NCI-H2171 treated with DMSO at 0.1 percent for 48 hours (cell line): Measurements from ENCODE around the gene SERP2.

ENCODE experiments used
- DNase-seq: peaks from one replicate; lab custom pipeline; 2025; lab: John Stamatoyannopoulos, UW

The SERP2 gene

DNA sequence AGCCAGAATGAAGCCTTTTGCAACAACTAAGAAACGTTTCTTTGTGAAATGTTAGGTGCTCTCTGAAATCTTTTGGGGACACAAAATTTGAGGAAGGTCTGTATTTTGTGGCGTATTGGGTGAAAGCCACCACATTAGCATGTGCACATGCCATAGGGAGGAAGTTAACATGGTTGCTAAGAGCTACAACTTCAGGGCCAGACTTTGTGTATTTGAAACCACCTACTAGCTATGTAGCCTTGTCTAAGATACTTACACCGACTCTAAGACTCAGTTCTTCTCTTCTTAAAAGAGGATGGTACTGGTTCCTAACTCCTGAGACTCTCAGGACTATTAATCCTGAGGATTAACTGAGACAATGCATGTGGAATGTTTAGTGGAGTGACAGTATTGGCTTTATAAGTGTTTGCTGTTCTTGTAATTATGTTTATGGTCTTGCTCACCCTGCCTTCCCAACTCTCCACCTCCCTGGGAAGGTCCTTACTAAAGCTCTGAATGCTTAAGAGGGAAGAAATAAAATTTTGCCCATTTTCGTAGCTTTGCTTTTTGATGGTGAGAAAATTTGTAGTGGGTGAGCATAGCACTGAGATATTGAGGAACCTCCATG, 15.5 kb downstream of the SERP2 start:
- DNase-seq = no peak

DNA sequence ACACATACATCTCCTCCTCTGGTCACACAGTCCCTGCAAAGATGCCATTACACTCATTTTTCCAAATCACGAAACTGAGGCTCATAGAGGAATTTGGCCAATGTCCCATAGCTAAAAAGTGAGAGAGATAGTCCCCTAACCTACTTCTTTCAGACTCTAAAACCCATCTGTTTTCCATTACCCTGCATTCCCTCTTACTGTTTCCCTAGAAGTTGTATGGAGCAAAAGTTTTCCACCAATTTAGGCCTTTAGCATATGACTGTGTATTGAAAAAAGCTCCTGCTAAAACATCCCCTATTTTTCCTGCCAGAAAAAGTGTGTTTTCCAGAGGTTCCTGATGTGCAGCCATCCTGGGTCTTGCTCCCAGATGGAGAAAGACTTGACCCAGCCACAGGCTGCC, 16.3 kb downstream of the SERP2 start:
- no peak for DNase-seq

DNA sequence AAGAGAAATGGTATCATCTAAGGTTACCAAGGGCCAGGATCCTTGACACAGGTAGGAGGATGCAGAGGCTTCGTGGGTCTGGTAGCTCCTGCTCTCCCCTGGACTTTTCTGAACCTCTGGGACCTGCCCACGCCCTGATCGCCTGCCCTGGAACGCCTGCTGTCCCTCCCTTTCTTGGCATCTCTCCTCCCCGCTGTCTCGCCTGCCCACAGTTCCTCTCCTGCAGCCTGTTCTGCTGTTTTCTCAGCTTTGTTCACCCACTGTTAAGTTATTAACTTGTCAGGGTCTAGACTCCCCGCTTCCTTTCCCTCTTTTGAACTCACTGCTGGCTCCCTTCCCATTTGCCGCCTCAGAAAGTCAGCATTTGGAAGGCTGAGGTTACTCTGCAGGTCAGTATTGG, 19.8 kb downstream of the SERP2 start:
- no peak for DNase-seq

DNA sequence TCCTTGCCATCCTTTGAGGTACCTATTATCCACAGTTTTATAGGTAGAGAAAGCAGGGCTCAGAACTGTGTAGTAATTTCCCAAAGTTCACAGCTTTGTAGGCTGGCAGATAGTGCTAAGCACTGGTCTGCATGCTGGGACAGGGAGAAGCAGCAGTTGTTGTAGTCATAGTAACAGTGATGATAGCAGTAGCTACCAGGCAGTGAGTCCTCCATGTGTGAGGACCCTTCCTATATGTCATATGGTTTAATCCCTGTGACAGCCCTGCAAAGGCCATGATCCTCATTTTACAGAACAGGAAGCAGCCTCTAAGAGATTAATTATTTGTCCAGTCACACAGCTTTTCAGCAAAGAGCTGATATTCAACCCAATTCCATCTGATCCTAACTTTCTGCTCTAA, 21.0 kb downstream of the SERP2 start:
- no peak for DNase-seq

DNA sequence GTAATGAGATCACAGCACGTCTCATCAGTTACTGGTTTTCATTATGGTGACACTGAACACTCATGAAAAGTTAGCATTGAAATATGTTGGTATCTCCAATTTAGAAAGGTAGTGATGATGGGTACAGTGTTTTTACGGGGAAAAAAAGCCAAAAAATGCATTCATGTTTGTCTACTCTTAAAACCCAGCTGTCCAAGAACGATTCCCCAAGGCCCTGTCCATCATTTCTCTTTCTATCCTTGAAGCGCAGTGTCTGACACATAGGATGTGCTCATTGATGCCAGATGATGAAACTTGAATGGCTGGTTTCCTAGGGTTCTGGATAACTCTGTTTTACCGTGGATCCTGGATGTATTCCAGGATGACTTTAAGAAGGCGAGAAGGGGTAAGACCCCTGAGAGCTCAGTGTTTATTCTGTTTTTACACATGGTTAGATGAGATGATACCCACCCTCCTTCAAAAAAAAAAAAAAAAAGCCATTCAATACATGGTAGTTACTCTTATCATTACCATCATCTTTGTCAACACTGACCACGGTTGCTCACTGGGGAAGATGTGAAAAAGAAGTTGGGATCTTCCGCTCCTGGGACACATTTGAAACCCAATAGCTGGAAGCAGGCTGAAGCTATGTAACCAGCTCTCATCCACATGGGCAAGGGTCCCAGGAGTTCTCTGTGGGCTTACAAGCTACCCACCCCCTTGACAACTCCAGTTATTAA, 22.5 kb downstream of the SERP2 start:
- DNase-seq = no peak

DNA sequence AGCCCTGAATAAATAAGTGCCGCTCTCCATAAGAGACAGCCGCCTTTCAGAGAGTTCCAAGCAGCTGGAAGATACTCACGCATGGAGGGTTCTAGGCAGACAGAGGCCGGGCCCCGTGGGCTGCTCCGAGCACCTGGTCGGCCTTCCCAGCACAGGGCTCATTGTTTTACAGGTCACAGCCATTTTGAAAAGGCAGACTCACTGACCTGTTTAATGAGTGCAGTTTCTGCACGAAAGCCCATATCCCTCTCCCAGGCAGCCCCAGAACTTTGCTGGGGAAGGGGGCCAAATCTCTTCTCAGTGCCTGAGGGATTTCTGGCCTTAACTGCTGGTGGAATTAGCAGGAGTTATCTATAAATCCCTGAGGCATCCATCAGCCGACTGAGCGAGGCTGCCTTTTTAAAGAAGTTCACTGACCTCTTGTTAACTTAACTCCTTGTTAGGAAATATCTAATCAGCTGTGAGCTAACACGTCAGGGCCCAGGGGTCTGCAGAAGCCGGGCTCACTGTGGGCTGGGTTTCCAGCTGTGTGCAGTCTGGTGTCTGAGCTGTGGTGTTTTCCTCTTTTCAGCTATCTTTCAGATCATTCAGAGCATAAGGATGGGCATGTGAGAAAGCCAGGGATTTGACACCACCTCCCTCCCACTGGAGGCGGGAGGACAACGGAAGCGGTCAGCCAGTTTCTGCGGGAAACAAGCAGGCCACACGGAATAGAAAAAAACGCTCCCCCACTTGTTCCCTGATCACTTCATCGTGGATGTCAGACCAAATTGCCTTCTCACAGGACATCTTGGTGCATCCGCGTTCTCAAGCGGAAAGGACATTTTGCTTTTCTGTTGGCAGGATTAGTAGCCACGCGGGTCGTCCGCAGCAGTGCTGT, 23.3 kb downstream of the SERP2 start:
- DNase-seq = no peak

DNA sequence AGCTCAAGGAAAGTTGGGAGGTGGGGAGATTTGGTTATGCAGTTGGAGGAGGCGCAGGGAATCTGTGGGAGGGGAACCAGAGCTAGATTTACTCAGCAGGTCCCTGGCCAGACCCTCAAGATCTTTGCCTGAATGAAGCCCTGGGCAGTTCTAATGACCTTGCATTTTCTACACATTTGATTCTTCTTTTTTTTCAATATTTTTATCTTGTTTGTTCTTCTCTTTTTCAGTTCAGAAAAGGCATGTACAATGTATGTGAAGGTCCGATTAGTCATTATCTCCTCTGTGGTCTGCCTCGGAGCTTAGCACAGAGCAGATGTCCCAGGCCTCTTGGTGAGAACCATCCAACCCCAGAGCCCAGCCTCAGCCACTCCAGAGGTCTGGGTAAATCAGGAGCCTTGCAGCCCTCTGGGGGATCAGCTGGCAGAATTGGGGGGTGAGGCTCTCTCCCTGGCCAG, 24.2 kb downstream of the SERP2 start:
- DNase-seq = no peak

DNA sequence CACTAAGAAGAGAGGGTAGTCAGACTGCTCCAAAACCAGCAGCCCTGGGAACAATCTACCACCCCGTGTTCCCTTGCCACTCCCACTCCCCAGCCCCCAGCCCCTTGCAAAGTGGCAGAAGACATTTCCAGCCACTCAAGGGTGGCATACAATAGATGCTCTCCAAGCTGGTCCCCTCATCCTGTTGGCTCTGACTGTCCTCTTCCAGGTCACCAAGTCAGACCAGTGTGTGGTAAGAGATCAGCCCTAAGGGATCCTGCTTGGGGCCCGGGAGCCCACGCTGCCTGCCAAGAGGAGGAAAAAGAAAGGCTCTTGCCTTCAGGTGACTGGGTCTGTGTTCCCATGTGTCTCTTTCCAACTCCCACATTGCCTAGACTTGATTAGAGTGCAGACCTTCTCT, 25.0 kb downstream of the SERP2 start:
- DNase-seq = no peak

DNA sequence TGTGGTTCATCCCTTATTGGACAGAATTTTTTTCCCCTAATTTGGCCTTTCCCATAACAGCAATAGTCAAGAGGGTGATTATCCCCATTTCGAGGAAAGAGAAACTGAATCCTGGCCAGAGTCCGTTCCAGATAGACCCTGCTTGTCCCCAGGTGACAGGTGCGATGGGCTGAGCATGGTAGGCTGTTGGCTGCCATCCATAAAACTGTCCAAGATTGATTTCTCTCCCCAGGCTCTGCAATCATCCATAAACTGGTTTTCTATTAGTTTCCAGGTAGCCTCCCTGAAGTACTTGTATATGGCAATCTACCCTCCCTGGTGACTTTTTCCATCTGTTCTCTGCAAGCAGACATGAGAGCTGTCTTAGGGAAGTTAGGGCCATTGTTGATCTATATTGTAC, 25.4 kb downstream of the SERP2 start:
- peak; percentile 80 for DNase-seq

DNA sequence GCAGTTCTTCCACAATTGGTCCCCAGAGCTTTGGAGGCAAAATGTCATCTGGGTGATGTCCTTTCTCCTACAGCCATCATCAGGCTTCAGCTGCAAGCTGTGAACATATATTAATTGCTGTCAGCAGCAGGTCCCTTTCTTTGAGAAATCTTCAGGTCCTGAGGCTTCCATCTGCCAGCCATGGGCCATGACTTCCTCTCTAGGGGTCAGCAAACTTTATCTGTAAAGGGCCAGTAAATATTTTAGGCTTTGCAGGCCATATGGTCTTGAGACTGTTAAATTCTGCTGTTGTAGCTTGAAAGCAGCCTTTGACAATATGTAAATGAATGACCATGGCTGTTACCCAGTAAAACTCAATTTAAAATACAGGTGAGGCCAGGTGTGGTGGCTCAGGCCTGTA, 27.1 kb downstream of the SERP2 start:
- DNase-seq = no peak

DNA sequence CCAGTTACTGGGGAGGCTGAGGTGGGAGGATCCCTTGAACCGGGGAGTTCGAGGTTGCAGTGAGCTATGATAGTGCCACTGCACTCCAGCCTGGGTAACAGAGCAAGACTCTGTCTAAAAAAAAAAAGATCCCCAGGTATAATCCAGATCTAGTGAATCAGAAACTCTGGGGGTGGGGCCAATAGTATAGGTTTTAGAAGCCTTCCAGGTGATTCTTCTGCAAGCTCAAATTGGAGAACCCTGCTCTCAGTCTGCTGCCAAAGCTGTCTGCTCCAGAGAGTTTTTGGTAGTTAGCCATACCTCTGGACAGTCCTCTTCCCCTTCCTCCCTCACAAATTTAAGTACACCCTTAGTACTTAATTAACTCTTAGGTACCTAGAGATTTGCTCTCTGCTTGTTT, 28.0 kb downstream of the SERP2 start:
- DNase-seq = no peak

DNA sequence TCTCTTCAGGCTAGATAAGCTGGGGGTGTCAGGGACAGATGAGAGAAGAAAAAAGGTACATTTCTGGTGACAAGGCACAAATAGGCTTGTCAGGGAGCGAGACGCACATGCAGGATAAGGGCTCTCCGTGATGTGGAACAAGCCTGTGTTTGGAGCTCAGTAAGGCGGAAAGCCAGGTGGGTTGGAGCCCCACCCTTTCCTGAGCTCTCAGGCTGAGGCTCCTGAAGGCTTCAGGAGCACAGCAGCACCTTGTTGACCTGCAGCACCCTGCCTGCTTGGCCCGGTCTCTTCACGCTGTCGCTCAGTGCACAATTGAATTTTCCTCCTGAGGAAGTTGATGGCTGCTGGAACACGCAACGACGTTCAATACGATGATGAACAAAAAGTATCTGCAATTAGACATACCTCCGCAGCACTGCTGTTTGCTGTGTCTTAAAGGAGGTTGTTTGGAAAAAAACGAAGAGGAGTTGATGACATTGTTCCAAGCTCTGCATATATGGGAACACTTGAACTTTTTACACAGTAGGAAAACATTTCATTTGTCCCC, 29.3 kb downstream of the SERP2 start:
- DNase-seq = peak; percentile 30

DNA sequence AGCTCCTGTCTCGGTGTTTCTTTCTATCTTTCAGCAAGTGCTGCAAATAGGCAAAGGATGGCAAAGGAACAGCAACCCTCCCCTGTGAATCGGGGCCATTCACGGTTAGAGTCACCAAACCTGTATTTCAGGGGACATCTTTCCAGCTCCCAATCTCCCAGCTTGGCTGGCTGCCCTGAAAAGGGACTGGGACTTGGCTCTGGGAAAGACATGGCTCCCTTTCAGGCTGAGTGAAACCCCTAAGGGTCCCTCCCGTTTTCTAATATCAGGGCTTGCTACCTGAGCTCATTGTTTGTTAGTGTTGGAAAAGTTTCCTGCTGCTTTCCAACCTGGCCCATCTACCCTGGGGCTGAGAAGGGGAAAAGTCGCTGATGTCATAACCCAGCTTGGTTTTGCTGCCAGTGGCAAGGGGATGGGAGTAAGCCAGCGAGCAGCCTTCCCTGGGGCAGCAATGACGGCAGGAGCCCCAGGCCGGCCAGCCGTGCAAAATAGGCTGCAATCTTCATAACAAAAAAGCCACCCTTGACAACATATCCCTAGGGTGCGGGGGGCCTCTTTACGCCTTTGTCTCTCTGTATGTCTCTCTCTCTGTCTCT, 29.9 kb downstream of the SERP2 start:
- DNase-seq = peak; percentile 22

DNA sequence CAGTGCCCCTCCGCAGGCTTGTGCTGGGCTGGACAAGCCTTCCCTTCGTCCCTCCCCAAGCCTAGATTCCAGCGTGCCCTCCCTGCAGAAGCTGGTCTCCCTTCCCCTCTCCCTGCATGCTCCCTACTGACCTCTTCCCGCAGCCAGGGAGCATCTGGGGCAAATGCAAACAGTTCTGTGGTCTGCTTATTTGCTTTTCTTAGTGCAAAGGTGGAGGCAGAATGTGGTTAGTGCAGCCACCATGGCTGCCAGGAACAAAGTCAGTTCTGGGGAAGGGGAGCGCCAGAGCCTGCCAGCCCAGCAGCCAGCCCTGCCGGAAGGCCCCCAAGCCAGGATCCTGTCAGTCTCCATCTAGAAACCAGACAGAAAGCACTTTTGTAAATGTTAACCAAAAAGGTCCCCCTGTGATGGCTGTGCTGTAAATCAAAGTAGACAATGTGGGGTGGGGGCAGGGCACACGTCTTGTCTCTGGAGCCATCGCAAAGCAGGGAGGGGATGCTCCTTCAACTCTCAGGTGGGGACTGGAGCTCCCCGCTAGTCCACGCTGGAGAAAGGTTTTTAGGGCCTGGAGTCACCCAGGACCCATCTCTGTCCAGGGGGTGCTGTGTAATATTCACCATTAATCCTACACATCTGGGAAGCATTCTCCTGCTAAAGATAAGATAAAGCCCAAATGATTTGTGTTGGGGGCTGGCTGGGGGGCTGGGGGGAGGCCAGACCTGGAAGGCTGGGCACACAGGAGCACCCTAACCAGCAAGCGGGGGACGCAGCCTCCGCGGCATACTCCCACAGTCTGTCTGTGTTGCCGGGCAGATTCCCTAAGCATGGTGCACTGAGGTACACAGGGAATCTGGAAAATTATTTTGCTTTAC, 30.9 kb downstream of the SERP2 start:
- DNase-seq = no peak

DNA sequence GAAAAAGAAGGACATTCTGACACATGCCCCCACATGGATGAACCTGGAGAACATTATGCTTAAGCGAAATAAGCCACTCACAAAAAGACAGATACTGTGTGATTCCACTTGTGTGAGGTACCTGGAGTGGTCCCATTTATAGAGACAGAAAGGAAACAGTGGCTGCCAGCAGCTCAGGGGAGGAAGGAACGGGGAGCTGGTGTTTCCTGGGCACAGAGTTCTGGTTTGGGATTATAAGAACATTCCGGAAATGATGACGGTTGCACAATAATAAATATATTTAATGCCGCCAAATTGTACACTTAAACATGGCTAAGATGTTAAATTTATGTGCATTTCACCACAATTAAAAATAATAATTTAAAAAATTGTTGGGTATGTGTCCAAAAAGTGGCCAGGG, 33.0 kb downstream of the SERP2 start:
- DNase-seq = no peak

DNA sequence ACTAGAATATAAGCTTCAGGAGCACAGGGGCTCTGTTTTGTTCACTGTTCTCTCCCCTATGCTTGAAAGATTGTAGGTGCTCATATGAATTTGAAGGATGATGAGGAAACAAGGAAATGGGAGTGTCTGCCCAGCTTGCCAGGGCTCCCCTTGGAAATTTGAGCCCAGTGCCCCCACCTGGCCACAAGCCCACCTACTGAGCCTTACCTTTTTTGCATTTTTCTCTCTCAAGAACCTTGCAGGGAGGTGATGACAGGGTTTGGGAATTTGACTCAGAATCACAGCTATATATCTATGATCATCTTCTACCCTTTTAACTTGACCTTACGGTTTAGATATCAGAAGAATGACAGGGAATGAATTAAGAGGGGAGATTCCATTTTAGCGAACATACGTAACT, 33.8 kb downstream of the SERP2 start:
- no peak for DNase-seq

DNA sequence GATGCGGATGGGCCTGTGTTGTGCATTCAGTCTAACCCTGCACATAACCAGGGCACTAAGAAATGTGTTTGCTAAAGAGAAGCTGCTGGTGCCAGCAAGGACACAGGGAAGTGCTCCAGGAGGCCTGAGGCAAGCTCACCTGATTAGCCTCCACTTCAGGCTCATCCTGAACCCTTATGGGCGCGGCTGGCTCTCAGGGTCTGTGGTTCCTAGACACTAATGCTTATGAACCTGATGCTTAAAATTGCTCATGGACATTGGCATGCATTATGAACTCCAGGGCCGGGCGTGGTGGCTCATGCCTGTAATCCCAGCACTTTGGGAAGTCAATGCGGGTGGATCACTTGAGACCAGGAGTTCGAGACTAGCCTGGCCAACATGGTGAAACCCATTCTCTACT, 34.3 kb downstream of the SERP2 start:
- no peak for DNase-seq

DNA sequence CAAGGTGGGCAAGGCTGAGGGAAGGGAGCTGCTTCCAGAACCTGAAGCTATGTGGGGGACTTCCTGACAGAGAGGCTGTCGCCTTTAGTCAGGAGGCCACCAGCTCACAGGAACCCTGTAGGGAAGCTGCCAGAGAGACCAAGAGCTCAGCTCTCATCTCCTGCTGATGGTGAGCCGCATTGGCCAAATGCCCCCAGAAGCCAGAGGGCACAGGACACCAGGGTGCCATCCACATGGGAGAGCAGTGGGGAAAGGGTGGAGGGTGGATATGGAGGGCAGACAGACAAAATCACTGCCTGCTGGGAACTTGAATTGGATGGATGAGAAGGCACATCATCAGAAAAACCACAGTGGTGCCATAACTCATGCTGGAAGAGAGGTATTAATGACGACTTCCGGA, 36.0 kb downstream of the SERP2 start:
- no peak for DNase-seq

DNA sequence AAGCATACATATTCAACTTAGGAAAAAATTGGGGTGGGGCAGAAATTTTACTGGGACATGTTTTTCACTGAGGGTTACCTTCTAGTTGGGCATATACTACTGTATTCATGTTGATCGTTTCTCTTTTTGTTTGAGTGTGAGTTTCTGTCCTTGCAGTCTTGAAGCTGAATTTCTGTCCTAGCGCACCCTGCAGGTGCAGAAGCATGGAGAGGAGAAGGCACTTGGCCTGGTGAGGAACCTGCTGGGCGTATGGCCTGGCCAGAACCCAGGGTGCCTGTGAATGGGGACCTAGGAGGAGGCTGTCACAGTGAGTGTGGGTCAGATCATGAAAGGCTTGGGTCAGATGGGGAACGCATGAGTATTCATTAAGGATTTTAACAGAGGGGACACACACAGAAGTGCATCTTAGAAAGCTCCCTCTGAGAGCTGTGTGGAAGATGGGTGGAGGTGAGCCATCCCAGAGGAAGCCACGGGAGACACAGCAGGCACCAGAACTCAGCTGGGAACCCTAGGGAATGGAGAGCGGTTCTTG, 36.8 kb downstream of the SERP2 start:
- no peak for DNase-seq

DNA sequence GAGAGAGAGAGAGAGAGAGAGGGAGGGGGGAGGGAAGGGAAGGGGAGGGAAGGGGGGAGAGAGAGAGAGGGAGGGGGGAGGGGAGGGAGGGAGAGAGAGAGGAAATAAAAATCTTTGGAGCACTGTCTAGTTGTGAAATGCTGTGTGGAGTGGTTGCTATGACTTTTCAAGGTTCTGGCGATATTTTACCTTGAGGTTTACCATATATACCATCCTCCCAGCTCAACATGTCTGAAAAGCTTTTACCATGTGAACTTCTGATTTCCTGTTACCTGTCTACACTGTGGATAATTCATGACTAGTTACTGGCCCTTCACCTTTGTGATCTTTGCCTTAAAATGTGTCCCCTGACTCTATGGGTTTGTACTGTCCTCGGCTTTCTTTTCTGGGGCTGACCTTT, 38.2 kb downstream of the SERP2 start:
- no peak for DNase-seq

DNA sequence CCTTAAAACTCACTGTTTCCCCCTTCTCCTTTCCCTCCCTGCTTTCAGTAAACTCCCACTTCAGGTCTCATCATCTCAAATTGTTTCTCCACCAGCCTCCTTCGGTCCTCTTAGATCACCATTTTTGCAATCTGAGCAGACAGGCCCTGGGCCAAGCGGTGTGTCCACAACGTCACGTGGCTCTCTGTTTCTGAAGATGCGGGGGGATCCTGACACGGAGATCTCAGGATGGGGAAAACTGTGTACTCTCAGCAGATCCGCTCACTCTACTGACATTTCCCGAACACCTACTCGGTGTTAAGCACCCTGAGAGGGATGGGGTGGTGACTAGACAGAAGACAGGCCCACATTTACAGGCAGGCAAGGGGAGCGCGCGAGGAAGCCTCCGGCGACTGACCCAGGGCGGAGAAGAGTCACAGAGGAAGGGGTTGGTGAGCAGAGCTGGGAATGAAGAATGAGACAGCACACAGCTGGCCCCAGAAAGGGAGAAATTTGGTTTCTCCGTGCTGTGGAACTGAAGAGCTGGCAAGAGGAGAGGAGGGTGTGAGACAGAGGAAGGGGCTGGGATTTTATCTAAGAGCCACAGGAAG, 38.8 kb downstream of the SERP2 start:
- DNase-seq = no peak
